Measurements from ENCODE around the gene SLC17A8. TPM values are rescaled to one million over a fixed set of nuclear protein-coding genes. Genes with fewer than 3 reads are reported as not detected.

The SLC17A8 gene
- total and polyA plus RNA-seq, 4 donors: 0.08 to 3.9 (median 0.24) TPM

GRCh38 chr12:100437038-100437841 is 80.4 kb downstream of the SLC17A8 start:
- Histone ChIP-seq H3K36me3 (ENCODE audit: control insufficient read depth in 4 of 4, insufficient read depth in 3 of 4, low read depth in 1 of 4, low read length in 3 of 4) (no peaks in the 10 kb centered on the region), H3K4me3 (ENCODE audit: low read depth in 1 of 3, low read length in 3 of 3) (peak overlapping the region in 2 of 3 donors; percentile 18 to 22), H3K9ac (ENCODE audit: low read depth in 1 of 2, low read length in 2 of 2) (peak overlapping the region; percentile 29 to 52), H3K27me3 (ENCODE audit: control insufficient read depth in 4 of 4, insufficient read depth in 4 of 4, low read length in 3 of 4) (no peaks in the 10 kb centered on the region), H3K9me3 (ENCODE audit: control insufficient read depth in 4 of 4, low read length in 3 of 4) (no peaks in the 10 kb centered on the region), H3K27ac (ENCODE audit: low read depth in 1 of 2, low read length in 2 of 2) (peak overlapping the region; percentile 76 to 90), H3K4me1 (ENCODE audit: control insufficient read depth in 4 of 4, insufficient read depth in 4 of 4, low read length in 3 of 4) (peaks cover 5 to 44% (median 28%) of the 10 kb centered on the region in 4 donors)
- 19% methylated on average over 6 of the region's 6 CpGs for WGBS
- DNase-seq (ENCODE audit: low spot score): no peak
- peak in 1 of 2 donors; percentile 90 for TF ChIP-seq EGR1 (IDR thresholded peaks at IDR 0.05; ENCODE audit: low read depth in 2 of 2)
- peak; percentile 84 to 94 for TF ChIP-seq RXRA (IDR thresholded peaks at IDR 0.05)
- peak; percentile 91 for TF ChIP-seq ZBTB33 (IDR thresholded peaks at IDR 0.05)
- peak; percentile 40 to 56 for TF ChIP-seq RAD21 (IDR thresholded peaks at IDR 0.05)
- peak; percentile 90 for TF ChIP-seq SP1 (IDR thresholded peaks at IDR 0.05)
- TF ChIP-seq HNF4G (IDR thresholded peaks at IDR 0.05): peak; percentile 38
- peak; percentile 97 for TF ChIP-seq MAX (IDR thresholded peaks at IDR 0.05)
- peak; percentile 16 for TF ChIP-seq NR2F2 (IDR thresholded peaks at IDR 0.05)
- TF ChIP-seq, protein P1, sequence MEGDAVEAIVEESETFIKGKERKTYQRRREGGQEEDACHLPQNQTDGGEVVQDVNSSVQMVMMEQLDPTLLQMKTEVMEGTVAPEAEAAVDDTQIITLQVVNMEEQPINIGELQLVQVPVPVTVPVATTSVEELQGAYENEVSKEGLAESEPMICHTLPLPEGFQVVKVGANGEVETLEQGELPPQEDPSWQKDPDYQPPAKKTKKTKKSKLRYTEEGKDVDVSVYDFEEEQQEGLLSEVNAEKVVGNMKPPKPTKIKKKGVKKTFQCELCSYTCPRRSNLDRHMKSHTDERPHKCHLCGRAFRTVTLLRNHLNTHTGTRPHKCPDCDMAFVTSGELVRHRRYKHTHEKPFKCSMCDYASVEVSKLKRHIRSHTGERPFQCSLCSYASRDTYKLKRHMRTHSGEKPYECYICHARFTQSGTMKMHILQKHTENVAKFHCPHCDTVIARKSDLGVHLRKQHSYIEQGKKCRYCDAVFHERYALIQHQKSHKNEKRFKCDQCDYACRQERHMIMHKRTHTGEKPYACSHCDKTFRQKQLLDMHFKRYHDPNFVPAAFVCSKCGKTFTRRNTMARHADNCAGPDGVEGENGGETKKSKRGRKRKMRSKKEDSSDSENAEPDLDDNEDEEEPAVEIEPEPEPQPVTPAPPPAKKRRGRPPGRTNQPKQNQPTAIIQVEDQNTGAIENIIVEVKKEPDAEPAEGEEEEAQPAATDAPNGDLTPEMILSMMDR (IDR thresholded peaks at IDR 0.05; ENCODE audit: low read depth, low read length, missing input control): no peak
- TF ChIP-seq FOXA1 (IDR thresholded peaks at IDR 0.05): peak; percentile 76
- peak; percentile 72 to 96 for TF ChIP-seq JUND (IDR thresholded peaks at IDR 0.05)
- TF ChIP-seq YY1 (IDR thresholded peaks at IDR 0.05): peak; percentile 84
- peak; percentile 84 for TF ChIP-seq REST (IDR thresholded peaks at IDR 0.05)
- peak; percentile 85 for TF ChIP-seq FOXA2 (IDR thresholded peaks at IDR 0.05)
- TF ChIP-seq TAF1 (conservative IDR thresholded peaks at IDR 0.05): peak; percentile 29
- peak; percentile 88 to 96 for TF ChIP-seq HNF4A (conservative IDR thresholded peaks at IDR 0.05)
- TF ChIP-seq GABPA (IDR thresholded peaks at IDR 0.05 in 1 of 2, conservative IDR thresholded peaks at IDR 0.05 in 1 of 2): peak in 1 of 2 donors; percentile 45
- TF ChIP-seq, protein P2, sequence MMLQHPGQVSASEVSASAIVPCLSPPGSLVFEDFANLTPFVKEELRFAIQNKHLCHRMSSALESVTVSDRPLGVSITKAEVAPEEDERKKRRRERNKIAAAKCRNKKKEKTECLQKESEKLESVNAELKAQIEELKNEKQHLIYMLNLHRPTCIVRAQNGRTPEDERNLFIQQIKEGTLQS (IDR thresholded peaks at IDR 0.05): peak; percentile 57

All from liver (tissue), 9 donors.